Measurements from ENCODE around the gene RDH14.

The RDH14 gene

DNA sequence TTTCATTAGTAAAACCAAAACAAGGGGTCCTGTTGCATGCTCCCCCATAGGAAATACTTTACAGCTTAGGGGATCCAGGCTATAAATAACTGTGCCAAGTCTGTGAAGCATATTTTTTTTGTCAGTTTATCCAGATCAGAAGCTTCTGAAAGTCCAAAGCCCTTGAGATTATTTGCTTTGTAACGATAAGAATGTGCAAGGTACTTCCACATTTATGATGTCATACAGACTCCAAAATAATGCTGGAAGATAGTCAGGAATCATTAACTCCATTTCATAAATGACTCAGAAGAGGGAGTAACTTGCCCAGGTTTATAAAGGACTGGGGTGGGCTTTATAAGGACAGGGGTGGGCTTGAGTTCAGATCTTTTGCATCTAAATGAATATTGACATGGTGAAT, 29.3 kb downstream of the RDH14 start:
- Histone ChIP-seq H3K4me1 (ENCODE audit: insufficient read depth, poor library complexity, severe bottlenecking) (peaks cover 4% of the 10 kb centered on the region), H3K4me3 (ENCODE audit: severe bottlenecking) (no peak overlapping the region), H3K9me3 (ENCODE audit: severe bottlenecking) (no peaks in the 10 kb centered on the region), H3K27ac (ENCODE audit: poor library complexity, severe bottlenecking) (no peak overlapping the region), H3K27me3 (ENCODE audit: insufficient read depth, poor library complexity, severe bottlenecking) (no peaks in the 10 kb centered on the region), H3K36me3 (ENCODE audit: low read depth) (no peaks in the 10 kb centered on the region)
- DNase-seq (ENCODE audit: low spot score) = no peak
- no peak for ATAC-seq (ENCODE audit: low read depth)
- TF ChIP-seq, protein P1, sequence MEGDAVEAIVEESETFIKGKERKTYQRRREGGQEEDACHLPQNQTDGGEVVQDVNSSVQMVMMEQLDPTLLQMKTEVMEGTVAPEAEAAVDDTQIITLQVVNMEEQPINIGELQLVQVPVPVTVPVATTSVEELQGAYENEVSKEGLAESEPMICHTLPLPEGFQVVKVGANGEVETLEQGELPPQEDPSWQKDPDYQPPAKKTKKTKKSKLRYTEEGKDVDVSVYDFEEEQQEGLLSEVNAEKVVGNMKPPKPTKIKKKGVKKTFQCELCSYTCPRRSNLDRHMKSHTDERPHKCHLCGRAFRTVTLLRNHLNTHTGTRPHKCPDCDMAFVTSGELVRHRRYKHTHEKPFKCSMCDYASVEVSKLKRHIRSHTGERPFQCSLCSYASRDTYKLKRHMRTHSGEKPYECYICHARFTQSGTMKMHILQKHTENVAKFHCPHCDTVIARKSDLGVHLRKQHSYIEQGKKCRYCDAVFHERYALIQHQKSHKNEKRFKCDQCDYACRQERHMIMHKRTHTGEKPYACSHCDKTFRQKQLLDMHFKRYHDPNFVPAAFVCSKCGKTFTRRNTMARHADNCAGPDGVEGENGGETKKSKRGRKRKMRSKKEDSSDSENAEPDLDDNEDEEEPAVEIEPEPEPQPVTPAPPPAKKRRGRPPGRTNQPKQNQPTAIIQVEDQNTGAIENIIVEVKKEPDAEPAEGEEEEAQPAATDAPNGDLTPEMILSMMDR (IDR thresholded peaks at IDR 0.05; ENCODE audit: poor library complexity, severe bottlenecking) = no peak

DNA sequence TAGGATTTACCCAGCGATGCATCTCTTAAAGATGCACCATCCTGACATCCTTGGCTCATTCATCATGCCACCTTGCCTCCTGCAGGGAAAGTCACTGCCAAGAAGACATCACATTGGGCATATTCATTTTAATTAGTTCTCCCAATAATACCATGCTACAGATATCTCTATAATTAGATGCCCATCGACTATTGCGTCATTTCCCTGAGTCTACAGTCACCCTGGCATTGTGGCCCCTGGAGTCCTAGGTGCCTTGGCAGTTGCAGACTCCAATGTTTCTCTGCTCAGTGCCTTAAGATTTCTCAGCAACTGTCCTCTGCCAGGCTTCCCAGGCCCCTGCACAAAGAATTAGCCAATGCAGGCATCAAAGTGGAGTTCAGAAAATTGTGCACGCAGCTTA, 32.6 kb downstream of the RDH14 start:
- no peaks in the 10 kb centered on the region for H3K36me3 ChIP-seq (ENCODE audit: low read depth)
- no peaks in the 10 kb centered on the region for H3K27me3 ChIP-seq (ENCODE audit: insufficient read depth, poor library complexity, severe bottlenecking)
- no peak for DNase-seq (ENCODE audit: low spot score)
- TF ChIP-seq, protein P1 (IDR thresholded peaks at IDR 0.05; ENCODE audit: poor library complexity, severe bottlenecking) = no peak
- H3K4me3 ChIP-seq (ENCODE audit: severe bottlenecking) = no peak overlapping the region
- no peaks in the 10 kb centered on the region for H3K4me1 ChIP-seq (ENCODE audit: insufficient read depth, poor library complexity, severe bottlenecking)
- no peaks in the 10 kb centered on the region for H3K9me3 ChIP-seq (ENCODE audit: severe bottlenecking)
- ATAC-seq (ENCODE audit: low read depth) = no peak
- no peak overlapping the region for H3K27ac ChIP-seq (ENCODE audit: poor library complexity, severe bottlenecking)

DNA sequence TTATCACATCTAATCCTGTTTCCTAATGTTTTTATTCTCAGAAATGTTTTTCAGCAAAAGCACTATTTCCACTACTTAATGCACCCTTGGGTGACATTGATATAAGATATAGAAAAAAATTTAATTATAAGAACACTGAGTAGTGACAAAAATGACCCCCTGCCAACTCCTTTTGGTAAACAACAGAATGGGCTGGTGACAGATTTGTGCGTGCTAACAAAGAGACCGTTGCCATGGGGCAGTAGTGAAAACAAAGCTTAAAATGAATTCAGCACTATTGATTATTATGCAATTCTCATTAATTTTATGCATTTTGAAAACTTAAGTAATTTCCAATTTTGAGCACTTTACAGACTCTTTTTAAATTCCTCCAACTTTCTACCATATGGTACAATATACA, 33.1 kb downstream of the RDH14 start:
- no peaks in the 10 kb centered on the region for H3K9me3 ChIP-seq (ENCODE audit: severe bottlenecking)
- no peaks in the 10 kb centered on the region for H3K4me1 ChIP-seq (ENCODE audit: insufficient read depth, poor library complexity, severe bottlenecking)
- no peak overlapping the region for H3K27ac ChIP-seq (ENCODE audit: poor library complexity, severe bottlenecking)
- H3K27me3 ChIP-seq (ENCODE audit: insufficient read depth, poor library complexity, severe bottlenecking) = no peaks in the 10 kb centered on the region
- no peak overlapping the region for H3K4me3 ChIP-seq (ENCODE audit: severe bottlenecking)
- TF ChIP-seq, protein P1 (IDR thresholded peaks at IDR 0.05; ENCODE audit: poor library complexity, severe bottlenecking) = no peak
- DNase-seq (ENCODE audit: low spot score) (no peak), ATAC-seq (ENCODE audit: low read depth) (no peak)
- H3K36me3 ChIP-seq (ENCODE audit: low read depth) = no peaks in the 10 kb centered on the region

DNA sequence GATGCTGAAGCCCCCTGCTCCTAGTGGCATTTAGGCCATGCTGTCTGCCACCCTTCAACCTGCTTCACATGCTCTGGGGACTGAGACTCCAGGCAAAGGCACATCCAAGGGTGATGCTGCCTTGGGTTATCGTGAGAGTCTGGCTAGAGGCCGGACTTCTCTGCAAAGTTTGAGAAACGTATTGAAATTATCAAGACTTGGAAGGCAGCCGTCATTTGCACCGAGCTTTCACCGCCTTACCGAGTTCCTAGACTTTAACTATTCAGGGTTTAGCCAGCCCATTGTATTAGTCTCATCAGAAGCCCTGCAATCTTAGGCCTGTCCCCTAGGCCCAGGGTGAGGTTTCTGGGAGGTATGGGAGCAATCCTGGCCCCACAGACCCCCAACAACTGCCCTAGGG, 34.0 kb downstream of the RDH14 start:
- H3K4me1 ChIP-seq (ENCODE audit: insufficient read depth, poor library complexity, severe bottlenecking) = no peaks in the 10 kb centered on the region
- TF ChIP-seq, protein P1 (IDR thresholded peaks at IDR 0.05; ENCODE audit: poor library complexity, severe bottlenecking) = no peak
- DNase-seq (ENCODE audit: low spot score) (no peak), ATAC-seq (ENCODE audit: low read depth) (no peak)
- no peaks in the 10 kb centered on the region for H3K27me3 ChIP-seq (ENCODE audit: insufficient read depth, poor library complexity, severe bottlenecking)
- no peaks in the 10 kb centered on the region for H3K36me3 ChIP-seq (ENCODE audit: low read depth)
- no peak overlapping the region for H3K4me3 ChIP-seq (ENCODE audit: severe bottlenecking)
- H3K9me3 ChIP-seq (ENCODE audit: severe bottlenecking) = no peaks in the 10 kb centered on the region
- H3K27ac ChIP-seq (ENCODE audit: poor library complexity, severe bottlenecking) = no peak overlapping the region

DNA sequence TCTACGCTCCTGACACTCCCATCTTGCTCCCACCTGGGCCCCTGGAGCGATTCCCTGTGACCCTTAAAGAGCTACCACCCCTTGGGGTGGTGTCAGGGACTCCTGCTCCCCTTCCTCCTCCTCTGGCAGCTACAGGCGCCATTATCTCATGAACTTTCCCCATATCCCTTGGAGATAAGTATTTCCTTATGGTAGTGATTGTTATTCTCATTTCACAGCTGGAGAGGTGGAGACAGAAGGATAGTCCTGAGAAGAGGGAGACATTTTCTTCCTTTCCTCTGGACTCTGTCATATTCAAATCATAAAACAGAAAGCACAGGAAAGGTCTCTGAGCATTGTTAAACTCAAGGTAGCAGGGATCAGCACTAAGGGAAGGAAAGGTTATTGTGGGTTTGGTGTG, 34.6 kb downstream of the RDH14 start:
- Histone ChIP-seq H3K9me3 (ENCODE audit: severe bottlenecking) (no peaks in the 10 kb centered on the region), H3K27me3 (ENCODE audit: insufficient read depth, poor library complexity, severe bottlenecking) (no peaks in the 10 kb centered on the region), H3K36me3 (ENCODE audit: low read depth) (no peaks in the 10 kb centered on the region), H3K27ac (ENCODE audit: poor library complexity, severe bottlenecking) (no peak overlapping the region), H3K4me1 (ENCODE audit: insufficient read depth, poor library complexity, severe bottlenecking) (no peaks in the 10 kb centered on the region), H3K4me3 (ENCODE audit: severe bottlenecking) (no peak overlapping the region)
- DNase-seq (ENCODE audit: low spot score) (no peak), ATAC-seq (ENCODE audit: low read depth) (no peak)
- TF ChIP-seq, protein P1 (IDR thresholded peaks at IDR 0.05; ENCODE audit: poor library complexity, severe bottlenecking) = no peak
